Measurements from ENCODE around the gene SEC24C.
"Not testable (repeated sequence)": the region's sequence is repeated elsewhere in the genome, so short reads cannot be mapped to it uniquely, and the experiment has no call there.

The SEC24C gene

DNA sequence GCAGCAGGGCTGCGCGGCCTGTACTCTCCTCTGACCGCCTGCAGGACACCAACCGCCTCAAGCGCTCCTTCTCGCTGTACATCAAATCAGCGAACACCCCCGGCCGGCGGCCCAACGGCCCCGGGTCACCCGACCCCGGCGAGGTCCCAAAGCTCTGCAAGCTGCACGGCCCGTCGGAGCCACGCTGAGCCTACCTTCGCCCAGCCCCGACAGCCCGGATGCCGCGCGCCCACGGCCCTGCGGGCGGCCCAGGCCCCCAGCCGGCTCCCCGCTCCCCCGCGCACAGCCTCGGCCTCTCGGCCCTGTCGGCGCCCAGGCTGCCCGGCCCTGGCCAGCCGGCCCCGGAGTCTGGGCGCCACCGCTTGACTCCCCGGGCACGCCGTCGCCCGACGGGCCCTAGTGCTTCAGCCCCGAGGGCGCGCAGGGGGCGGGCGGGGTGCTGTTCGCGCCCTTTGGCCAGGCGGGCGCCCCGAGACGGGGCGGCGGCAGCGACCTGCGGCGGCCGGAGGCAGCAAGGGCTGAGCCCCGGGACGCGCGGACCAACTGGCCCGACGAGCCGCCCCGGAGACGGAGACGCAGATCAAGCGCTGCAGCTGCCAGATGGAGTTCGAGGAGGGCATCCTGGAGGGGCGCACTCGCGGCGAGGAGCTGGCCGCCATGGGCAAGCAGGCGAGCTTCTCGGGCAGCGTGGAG is 11.1 kb upstream of the SEC24C start:
- no peak overlapping the region for H3K4me3 ChIP-seq (ENCODE audit: low read length)
- DNase-seq (ENCODE audit: low read depth) = no peak

DNA sequence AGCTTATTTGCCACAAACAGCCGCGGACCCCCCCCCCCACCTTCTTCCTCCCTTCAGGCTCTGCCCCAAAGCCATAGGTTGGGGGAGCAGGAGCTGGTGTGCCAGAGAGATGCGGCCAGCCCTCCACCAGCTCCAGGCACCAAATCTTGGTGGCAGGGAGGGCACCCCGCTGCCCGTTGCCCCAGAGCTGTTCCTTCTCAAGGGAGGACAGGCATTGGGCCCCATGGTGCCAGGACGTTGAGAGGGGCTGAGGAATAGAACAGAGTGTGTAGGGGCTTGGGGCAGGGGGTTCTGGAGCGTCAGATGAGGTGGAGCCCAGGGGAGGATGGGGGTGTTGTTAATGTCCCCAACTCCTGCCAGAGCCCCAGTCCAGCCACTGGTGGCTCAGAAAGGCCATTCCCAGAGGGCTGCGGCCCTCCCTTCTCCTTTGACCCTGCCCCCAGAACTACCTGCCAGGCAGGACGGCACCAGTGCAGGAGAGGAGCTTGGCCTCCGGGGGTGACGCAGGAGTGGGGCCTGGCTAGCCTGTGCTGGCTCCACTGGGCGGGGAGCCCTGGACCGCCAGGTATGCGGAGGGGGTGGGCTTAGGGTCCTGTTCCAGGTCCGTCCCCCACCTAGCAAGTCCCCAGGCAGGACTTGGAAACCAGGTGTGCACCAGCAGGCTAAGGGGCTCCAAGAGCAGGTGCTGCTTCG is 10.0 kb upstream of the SEC24C start:
- no peak overlapping the region for H3K4me3 ChIP-seq (ENCODE audit: low read length)
- no peak for DNase-seq (ENCODE audit: low read depth)
- TF ChIP-seq, protein P1, sequence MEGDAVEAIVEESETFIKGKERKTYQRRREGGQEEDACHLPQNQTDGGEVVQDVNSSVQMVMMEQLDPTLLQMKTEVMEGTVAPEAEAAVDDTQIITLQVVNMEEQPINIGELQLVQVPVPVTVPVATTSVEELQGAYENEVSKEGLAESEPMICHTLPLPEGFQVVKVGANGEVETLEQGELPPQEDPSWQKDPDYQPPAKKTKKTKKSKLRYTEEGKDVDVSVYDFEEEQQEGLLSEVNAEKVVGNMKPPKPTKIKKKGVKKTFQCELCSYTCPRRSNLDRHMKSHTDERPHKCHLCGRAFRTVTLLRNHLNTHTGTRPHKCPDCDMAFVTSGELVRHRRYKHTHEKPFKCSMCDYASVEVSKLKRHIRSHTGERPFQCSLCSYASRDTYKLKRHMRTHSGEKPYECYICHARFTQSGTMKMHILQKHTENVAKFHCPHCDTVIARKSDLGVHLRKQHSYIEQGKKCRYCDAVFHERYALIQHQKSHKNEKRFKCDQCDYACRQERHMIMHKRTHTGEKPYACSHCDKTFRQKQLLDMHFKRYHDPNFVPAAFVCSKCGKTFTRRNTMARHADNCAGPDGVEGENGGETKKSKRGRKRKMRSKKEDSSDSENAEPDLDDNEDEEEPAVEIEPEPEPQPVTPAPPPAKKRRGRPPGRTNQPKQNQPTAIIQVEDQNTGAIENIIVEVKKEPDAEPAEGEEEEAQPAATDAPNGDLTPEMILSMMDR (IDR thresholded peaks at IDR 0.05; ENCODE audit: insufficient read depth, low read depth, low read length, missing control alignments) = no peak

More for the DNA sequence above, 11.1 kb upstream of the SEC24C start:
- TF ChIP-seq, protein P1 (IDR thresholded peaks at IDR 0.05; ENCODE audit: insufficient read depth, low read depth, low read length, missing control alignments) = no peak

DNA sequence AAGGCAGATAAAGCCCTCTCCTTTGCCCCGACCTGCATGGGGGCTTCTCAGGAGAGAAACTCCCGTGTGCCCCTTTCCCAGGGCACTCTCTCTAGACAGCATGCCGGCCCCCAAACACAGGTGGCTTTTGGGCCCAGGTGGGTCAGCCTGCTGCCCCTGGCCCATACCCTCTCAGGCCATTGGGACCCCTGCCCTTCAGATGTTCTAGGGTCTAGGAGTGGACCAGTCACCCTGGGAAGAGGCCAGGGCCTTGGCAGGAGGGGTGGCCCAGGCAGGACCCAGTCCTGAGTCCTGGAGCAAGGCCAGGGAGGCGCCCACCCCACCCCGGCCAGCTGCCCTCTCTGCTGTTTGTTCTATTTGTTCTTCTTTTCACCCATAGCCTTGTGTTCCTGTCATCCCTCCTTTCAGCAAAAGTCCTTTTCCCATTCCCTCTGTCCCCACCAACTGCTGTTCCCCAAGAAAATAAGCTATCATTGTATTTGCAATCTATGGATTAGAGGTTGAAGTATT is 9.3 kb upstream of the SEC24C start:
- TF ChIP-seq, protein P1 (IDR thresholded peaks at IDR 0.05; ENCODE audit: insufficient read depth, low read depth, low read length, missing control alignments) = no peak
- H3K4me3 ChIP-seq (ENCODE audit: low read length) = no peak overlapping the region
- DNase-seq (ENCODE audit: low read depth) = no peak

DNA sequence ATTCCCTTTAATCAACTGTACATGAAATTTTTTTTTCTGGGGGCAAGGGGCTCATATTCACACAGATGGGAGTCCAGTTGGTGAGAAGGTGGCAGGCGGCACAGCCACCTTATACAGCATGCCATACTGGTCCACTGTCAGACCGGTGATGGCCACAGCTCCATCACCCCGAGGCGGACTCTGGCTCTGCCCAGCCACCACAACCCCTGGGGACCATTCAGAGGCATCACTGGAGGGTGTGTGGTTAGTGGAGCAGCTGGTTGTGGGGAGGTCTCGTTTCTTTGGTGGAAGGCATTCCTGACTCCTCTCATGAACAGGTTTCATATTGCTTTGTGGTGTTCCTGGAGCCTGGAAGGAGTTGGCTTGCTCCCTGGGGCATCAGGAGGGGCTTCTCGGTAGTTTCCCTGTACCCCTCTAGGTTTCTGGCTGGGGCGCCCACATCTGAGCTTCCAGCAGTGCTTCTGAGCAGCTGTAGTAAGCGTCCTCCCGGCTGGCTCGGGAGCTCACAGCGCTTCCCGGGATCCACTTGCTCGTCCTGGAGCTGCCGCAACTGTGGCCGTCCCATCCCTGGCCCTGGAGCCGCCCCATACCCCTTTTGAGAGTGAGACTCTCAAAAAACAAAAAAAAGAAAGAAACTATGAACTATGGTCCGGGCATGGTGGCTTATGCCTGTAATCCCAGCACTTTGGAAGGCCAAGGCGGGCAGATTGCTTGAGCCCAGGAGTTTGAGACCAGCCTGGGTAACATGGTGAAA is 3.5 kb upstream of the SEC24C start:
- not testable (repeated sequence) for DNase-seq (ENCODE audit: low read depth); H3K4me3 ChIP-seq (ENCODE audit: low read length)

DNA sequence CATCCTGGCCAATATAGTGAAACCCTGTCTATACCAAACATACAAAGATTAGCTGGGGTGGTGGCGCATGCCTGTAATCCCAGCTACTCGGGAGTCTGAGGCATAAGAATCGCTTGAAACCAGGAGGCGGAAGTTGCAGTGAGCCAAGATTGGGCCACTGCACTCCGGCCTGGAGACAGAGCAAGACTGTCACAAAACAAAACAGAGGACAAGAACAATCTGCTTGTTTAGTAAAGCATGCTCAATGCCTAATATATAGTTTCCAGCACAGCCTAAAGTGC is 1.8 kb upstream of the SEC24C start:
- DNase-seq (ENCODE audit: low read depth) = no peak
- H3K4me3 ChIP-seq (ENCODE audit: low read length) = no peak overlapping the region
- TF ChIP-seq, protein P1 (IDR thresholded peaks at IDR 0.05; ENCODE audit: insufficient read depth, low read depth, low read length, missing control alignments) = no peak

DNA sequence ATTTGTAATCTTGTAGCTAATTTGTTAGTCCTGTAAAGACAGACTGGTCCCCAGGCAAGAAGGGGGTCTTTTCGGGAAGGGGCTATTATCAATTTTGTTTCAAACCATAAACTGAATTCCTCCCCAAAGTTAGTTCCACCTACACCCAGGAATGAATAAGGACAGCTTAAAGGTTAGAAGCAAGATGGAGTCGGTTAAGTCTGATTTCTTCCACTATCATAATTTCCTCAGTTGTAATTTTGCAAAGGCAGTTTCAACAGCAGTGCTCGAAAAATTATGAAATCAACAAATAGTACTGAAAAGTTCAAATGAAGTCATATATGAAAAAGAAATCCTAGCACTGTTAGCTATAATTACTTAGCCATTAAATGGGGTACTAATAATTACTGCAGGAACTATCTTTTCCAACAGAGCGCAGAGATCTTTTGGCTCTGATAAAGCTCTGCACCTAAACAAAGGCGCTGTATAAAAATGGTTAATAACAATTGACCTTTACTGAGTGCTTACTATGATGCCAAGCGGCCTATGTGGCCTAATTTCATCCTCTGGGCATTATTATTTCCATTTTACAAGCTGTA is 756 bp upstream of the SEC24C start:
- TF ChIP-seq, protein P1 (IDR thresholded peaks at IDR 0.05; ENCODE audit: insufficient read depth, low read depth, low read length, missing control alignments) = no peak
- peak overlapping the region; percentile 99 for H3K4me3 ChIP-seq (ENCODE audit: low read length)
- DNase-seq (ENCODE audit: low read depth) = no peak

DNA sequence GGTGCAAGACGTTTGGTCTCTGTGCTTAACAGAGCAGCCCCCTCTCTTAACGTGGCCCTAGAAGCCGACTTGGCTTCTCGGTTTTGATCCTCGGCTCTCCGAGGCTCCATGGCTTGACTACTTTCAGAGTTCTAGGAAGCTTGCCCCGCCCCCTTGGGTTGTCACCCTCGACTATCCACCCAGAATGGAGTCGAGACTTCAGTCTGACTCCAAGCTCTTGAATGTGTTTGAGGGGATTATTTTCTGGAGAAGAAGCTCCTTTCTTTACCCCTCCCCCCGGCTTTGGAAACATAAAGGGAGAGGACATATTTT is 448 bp downstream of the SEC24C start:
- H3K4me3 ChIP-seq (ENCODE audit: low read length) = peak overlapping the region; percentile 99
- DNase-seq (ENCODE audit: low read depth) = peak; percentile 66
- TF ChIP-seq, protein P1 (IDR thresholded peaks at IDR 0.05; ENCODE audit: insufficient read depth, low read depth, low read length, missing control alignments) = no peak
